ENCODE measurements around the gene IL36G.
"Not testable (repeated sequence)": the region's sequence is repeated elsewhere in the genome, so short reads cannot be mapped to it uniquely, and the experiment has no call there.

Gene IL36G

GRCh38 chr2:112977559-112978056 is at the start of gene IL36G:
Gene IL36G (plus strand): TSS chr2:112978006. CDS start chr2:112978639, 633 bp downstream.
- DNase-seq, result no peak

- no peak for DNase-seq
Observed at GRCh38 chr2:112933261-112933660, 44.5 kb upstream of the IL36G start.

GRCh38 chr2:112934117-112934516 is 43.7 kb upstream of the IL36G start:
- DNase-seq, result not testable (repeated sequence)

- no peak for DNase-seq
Observed at GRCh38 chr2:112936927-112937232, 40.9 kb upstream of the IL36G start.

GRCh38 chr2:112938904-112939303 is 38.9 kb upstream of the IL36G start:
- DNase-seq, result no peak

GRCh38 chr2:112939425-112939824 is 38.4 kb upstream of the IL36G start:
- DNase-seq, result no peak

GRCh38 chr2:112940859-112941625 is 36.8 kb upstream of the IL36G start:
- no peak for DNase-seq

- DNase-seq, result peak; percentile 61
Observed at GRCh38 chr2:112941753-112942653, 35.8 kb upstream of the IL36G start.

- no peak for DNase-seq
Observed at GRCh38 chr2:112942654-112943002, 35.2 kb upstream of the IL36G start.

GRCh38 chr2:112944971-112945370 is 32.8 kb upstream of the IL36G start:
- no peak for DNase-seq

GRCh38 chr2:112946086-112946485 is 31.7 kb upstream of the IL36G start:
- DNase-seq, result no peak

GRCh38 chr2:112947374-112947773 is 30.4 kb upstream of the IL36G start:
- no peak for DNase-seq

GRCh38 chr2:112949456-112949855 is 28.4 kb upstream of the IL36G start:
- no peak for DNase-seq

GRCh38 chr2:112954364-112954763 is 23.4 kb upstream of the IL36G start:
- no peak for DNase-seq

- no peak for DNase-seq
Observed at GRCh38 chr2:112957511-112957910, 20.3 kb upstream of the IL36G start.

GRCh38 chr2:112958428-112959108 is 19.2 kb upstream of the IL36G start:
- peak; percentile 14 for DNase-seq

- DNase-seq, result no peak
Observed at GRCh38 chr2:112959109-112959812, 18.5 kb upstream of the IL36G start.

- no peak for DNase-seq
Observed at GRCh38 chr2:112960230-112960825, 17.5 kb upstream of the IL36G start.

GRCh38 chr2:112962308-112963175 is 15.3 kb upstream of the IL36G start:
- no peak for DNase-seq

- no peak for DNase-seq
Observed at GRCh38 chr2:112967023-112967422, 10.8 kb upstream of the IL36G start.

- no peak for DNase-seq
Observed at GRCh38 chr2:112972423-112973086, 5.3 kb upstream of the IL36G start.

Measured in T1000 (cell line).